ENCODE results near the gene CRYBB1. TPM values are rescaled to one million over a fixed set of nuclear protein-coding genes. Genes with fewer than 3 reads are reported as not detected.

Gene CRYBB1
- total and polyA plus RNA-seq, 9 donors: 0.26 to 1.4 (median 0.37) TPM; not detected in 2

GRCh38 chr22:26608129-26608528 is 9.7 kb downstream of the CRYBB1 start:
- TF ChIP-seq CTCF (IDR thresholded peaks at IDR 0.05): no peak
- no peak for TF ChIP-seq POLR2A (IDR thresholded peaks at IDR 0.05)
- no peak for TF ChIP-seq EP300 (IDR thresholded peaks at IDR 0.05)
- intact Hi-C loops (cut with DNase I): no loop called here
- Histone ChIP-seq H3K27ac (no peak overlapping the region), H3K27me3 (no peaks in the 10 kb centered on the region), H3K9me3 (no peaks in the 10 kb centered on the region), H3K4me3 (no peak overlapping the region), H3K4me1 (ENCODE audit: insufficient read depth) (no peaks in the 10 kb centered on the region), H3K36me3 (no peaks in the 10 kb centered on the region)
- 11 to 25% (median 19%) methylated on average over 2 of the region's 2 CpGs for WGBS, 3 donors
- DNase-seq: no peak

GRCh38 chr22:26606611-26607010 is 11.2 kb downstream of the CRYBB1 start:
- 63 to 73% (median 72%) methylated on average over 4 of the region's 4 CpGs for WGBS, 3 donors
- no peaks in the 10 kb centered on the region for H3K27me3 ChIP-seq
- H3K4me1 ChIP-seq (ENCODE audit: insufficient read depth): no peaks in the 10 kb centered on the region
- TF ChIP-seq POLR2A (IDR thresholded peaks at IDR 0.05) (no peak), EP300 (IDR thresholded peaks at IDR 0.05) (no peak), CTCF (IDR thresholded peaks at IDR 0.05) (no peak)
- H3K27ac ChIP-seq: no peak overlapping the region
- no peaks in the 10 kb centered on the region for H3K36me3 ChIP-seq
- no peak overlapping the region for H3K4me3 ChIP-seq
- intact Hi-C loops (cut with DNase I): no loop called here
- no peaks in the 10 kb centered on the region for H3K9me3 ChIP-seq
- no peak for DNase-seq

GRCh38 chr22:26604368-26604767 is 13.5 kb downstream of the CRYBB1 start:
- no peaks in the 10 kb centered on the region for H3K27me3 ChIP-seq
- no peak for DNase-seq
- 53 to 82% (median 71%) methylated on average over 1 of the region's 1 CpG for WGBS, 3 donors
- H3K36me3 ChIP-seq: no peaks in the 10 kb centered on the region
- TF ChIP-seq EP300 (IDR thresholded peaks at IDR 0.05) (no peak), POLR2A (IDR thresholded peaks at IDR 0.05) (no peak), CTCF (IDR thresholded peaks at IDR 0.05) (no peak)
- no peaks in the 10 kb centered on the region for H3K9me3 ChIP-seq
- intact Hi-C loops (cut with DNase I): no loop called here
- H3K27ac ChIP-seq: no peak overlapping the region
- H3K4me1 ChIP-seq (ENCODE audit: insufficient read depth): no peaks in the 10 kb centered on the region
- no peak overlapping the region for H3K4me3 ChIP-seq

GRCh38 chr22:26602127-26602526 is 15.7 kb downstream of the CRYBB1 start:
- Histone ChIP-seq H3K27ac (no peak overlapping the region), H3K27me3 (no peaks in the 10 kb centered on the region), H3K4me3 (no peak overlapping the region), H3K36me3 (no peaks in the 10 kb centered on the region), H3K9me3 (no peaks in the 10 kb centered on the region), H3K4me1 (ENCODE audit: insufficient read depth) (no peaks in the 10 kb centered on the region)
- intact Hi-C loops (cut with DNase I): no loop called here
- TF ChIP-seq CTCF (IDR thresholded peaks at IDR 0.05) (no peak), POLR2A (IDR thresholded peaks at IDR 0.05) (no peak), EP300 (IDR thresholded peaks at IDR 0.05) (no peak)
- 69 to 79% (median 70%) methylated on average over 4 of the region's 4 CpGs for WGBS, 3 donors
- no peak for DNase-seq

GRCh38 chr22:26601726-26602125 is 16.1 kb downstream of the CRYBB1 start:
- H3K9me3 ChIP-seq: no peaks in the 10 kb centered on the region
- H3K4me1 ChIP-seq (ENCODE audit: insufficient read depth): no peaks in the 10 kb centered on the region
- no peak for TF ChIP-seq CTCF (IDR thresholded peaks at IDR 0.05)
- no peak for TF ChIP-seq EP300 (IDR thresholded peaks at IDR 0.05)
- TF ChIP-seq POLR2A (IDR thresholded peaks at IDR 0.05): no peak
- no peaks in the 10 kb centered on the region for H3K36me3 ChIP-seq
- H3K4me3 ChIP-seq: no peak overlapping the region
- 59 to 84% (median 62%) methylated on average over 12 of the region's 12 CpGs for WGBS, 3 donors
- intact Hi-C loops (cut with DNase I): no loop called here
- DNase-seq: no peak
- no peaks in the 10 kb centered on the region for H3K27me3 ChIP-seq
- H3K27ac ChIP-seq: no peak overlapping the region
